OCI-LY1 (cell line): Measurements from ENCODE around the gene HPSE2.

Experiments used
- EZH2 ChIP-seq: fragments of 200-600 bp; sonication (generic), shearing (Covaris generic); IDR thresholded peaks from 2 replicates; pipeline ENCODE4 v1.8.0; 2017; ENCODE audit warnings: borderline replicate concordance, mixed run types, mild to moderate bottlenecking, antibody characterized with exemption, low read length, moderate library complexity, mixed read lengths
- TF ChIP-seq, protein P1 (sequence below): fragments of 200-600 bp; sonication (generic), shearing (Covaris generic); IDR thresholded peaks from 2 replicates; pipeline ENCODE4 v1.5.1; 2017; ENCODE audit warnings: mild to moderate bottlenecking, antibody characterized with exemption, low read length, moderate library complexity, mixed read lengths

DNA sequence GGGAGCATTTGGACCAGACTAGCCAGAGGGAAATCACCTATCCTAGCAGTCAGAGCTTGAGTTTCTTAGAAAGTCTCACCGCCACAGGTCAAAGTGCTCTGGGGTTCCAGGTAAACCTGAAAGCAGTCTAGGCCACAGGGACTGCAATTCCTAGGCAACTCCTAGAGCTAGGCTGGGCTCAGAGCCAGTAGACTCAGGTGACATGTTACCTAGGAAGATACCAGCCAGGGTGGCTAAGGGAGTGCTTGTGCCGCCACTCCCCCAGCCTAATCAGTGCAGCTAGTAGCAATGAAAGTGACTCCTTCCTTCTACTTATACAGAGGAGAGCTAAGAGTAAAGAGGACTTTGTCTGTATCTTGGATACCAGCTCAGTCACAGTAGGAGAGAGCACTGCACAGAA lies 440.2 kb downstream of the HPSE2 start:
- TF ChIP-seq, protein P1, sequence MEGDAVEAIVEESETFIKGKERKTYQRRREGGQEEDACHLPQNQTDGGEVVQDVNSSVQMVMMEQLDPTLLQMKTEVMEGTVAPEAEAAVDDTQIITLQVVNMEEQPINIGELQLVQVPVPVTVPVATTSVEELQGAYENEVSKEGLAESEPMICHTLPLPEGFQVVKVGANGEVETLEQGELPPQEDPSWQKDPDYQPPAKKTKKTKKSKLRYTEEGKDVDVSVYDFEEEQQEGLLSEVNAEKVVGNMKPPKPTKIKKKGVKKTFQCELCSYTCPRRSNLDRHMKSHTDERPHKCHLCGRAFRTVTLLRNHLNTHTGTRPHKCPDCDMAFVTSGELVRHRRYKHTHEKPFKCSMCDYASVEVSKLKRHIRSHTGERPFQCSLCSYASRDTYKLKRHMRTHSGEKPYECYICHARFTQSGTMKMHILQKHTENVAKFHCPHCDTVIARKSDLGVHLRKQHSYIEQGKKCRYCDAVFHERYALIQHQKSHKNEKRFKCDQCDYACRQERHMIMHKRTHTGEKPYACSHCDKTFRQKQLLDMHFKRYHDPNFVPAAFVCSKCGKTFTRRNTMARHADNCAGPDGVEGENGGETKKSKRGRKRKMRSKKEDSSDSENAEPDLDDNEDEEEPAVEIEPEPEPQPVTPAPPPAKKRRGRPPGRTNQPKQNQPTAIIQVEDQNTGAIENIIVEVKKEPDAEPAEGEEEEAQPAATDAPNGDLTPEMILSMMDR, result no peak
- TF ChIP-seq EZH2, result no peak
